ENCODE results near the gene LARP6.
A peak's percentile ranks its signal among the peaks of the same experiment; 100 is the strongest.
"Not testable (repeated sequence)": the region's sequence is repeated elsewhere in the genome, so short reads cannot be mapped to it uniquely, and the experiment has no call there.

Gene LARP6

GRCh38 chr15:70853973-70854665 lies at the start of gene LARP6:
Gene LARP6 (minus strand): TSS chr15:70854157. CDS start chr15:70854088, 69 bp downstream.
- peak; percentile 45 for DNase-seq

- DNase-seq, result no peak
Observed at GRCh38 chr15:70902107-70902506, 48.1 kb upstream of the LARP6 start.

- no peak for DNase-seq
Observed at GRCh38 chr15:70892912-70893560, 39.1 kb upstream of the LARP6 start.

- peak; percentile 94 for DNase-seq
Observed at GRCh38 chr15:70892002-70892911, 38.3 kb upstream of the LARP6 start, which contains the start of the genes LRRC49 and THAP10. Gene LRRC49 (plus strand): TSS chr15:70892826. CDS start chr15:70892895, 69 bp downstream. Gene THAP10 (minus strand): TSS chr15:70892433. CDS start chr15:70892272, 161 bp downstream.

- no peak for DNase-seq
Observed at GRCh38 chr15:70882361-70882760, 28.4 kb upstream of the LARP6 start.

- DNase-seq, result no peak
Observed at GRCh38 chr15:70880781-70881180, 26.8 kb upstream of the LARP6 start.

GRCh38 chr15:70879401-70879800 lies 25.4 kb upstream of the LARP6 start:
- no peak for DNase-seq

GRCh38 chr15:70876683-70877082 lies 22.7 kb upstream of the LARP6 start:
- no peak for DNase-seq

- no peak for DNase-seq
Observed at GRCh38 chr15:70876011-70876410, 22.1 kb upstream of the LARP6 start.

- no peak for DNase-seq
Observed at GRCh38 chr15:70875001-70875782, 21.2 kb upstream of the LARP6 start.

- DNase-seq, result no peak
Observed at GRCh38 chr15:70873232-70874054, 19.5 kb upstream of the LARP6 start.

GRCh38 chr15:70871490-70871889 lies 17.5 kb upstream of the LARP6 start:
- DNase-seq, result not testable (repeated sequence)

GRCh38 chr15:70870051-70870450 lies 16.1 kb upstream of the LARP6 start:
- DNase-seq, result no peak

- no peak for DNase-seq
Observed at GRCh38 chr15:70869346-70869745, 15.4 kb upstream of the LARP6 start.

GRCh38 chr15:70867911-70868467 lies 14.0 kb upstream of the LARP6 start:
- no peak for DNase-seq

GRCh38 chr15:70866982-70867641 lies 13.2 kb upstream of the LARP6 start:
- no peak for DNase-seq

- no peak for DNase-seq
Observed at GRCh38 chr15:70863450-70864218, 9.7 kb upstream of the LARP6 start.

- no peak for DNase-seq
Observed at GRCh38 chr15:70859998-70860397, 6.0 kb upstream of the LARP6 start.

- DNase-seq, result no peak
Observed at GRCh38 chr15:70859322-70859908, 5.5 kb upstream of the LARP6 start.

All from NCI-H2171 (cell line).